SK-N-DZ (cell line): ENCODE data around the gene MTRF1L.
"Not testable (repeated sequence)": the region's sequence is repeated elsewhere in the genome, so short reads cannot be mapped to it uniquely, and the experiment has no call there.

Experiments
- DNase-seq: peaks from one replicate; pipeline ENCODE4 v3.0.0-alpha.2; 2015; ENCODE audit warnings: low spot score
- small RNA-seq, 2 experiments: library from RNA; depleted of rRNA; stranded (forward); fragments of <200 nt; gene quantifications; one replicate each; pipeline ENCODE3, GENCODE V24; 2014

MTRF1L gene

DNA sequence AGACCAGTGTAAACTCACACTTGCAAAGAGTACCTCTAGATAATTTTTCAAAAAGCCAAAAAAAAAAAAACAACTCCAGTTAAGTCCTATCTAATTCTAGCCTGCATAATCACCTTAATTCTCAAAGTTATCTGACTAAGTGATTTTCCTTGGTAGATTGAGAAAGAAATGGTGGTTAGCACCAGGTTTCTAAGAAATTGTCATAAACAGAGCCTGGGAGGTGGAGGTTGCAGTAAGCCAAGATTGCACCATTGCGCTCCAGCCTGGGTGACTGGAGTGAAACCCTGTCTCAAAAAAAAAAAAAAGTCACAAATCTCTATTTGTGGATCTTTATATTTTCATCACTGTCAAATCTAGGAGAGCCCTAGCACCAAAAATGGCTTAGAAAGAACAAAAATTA lies 28.6 kb downstream of the MTRF1L start:
- no peak for DNase-seq

DNA sequence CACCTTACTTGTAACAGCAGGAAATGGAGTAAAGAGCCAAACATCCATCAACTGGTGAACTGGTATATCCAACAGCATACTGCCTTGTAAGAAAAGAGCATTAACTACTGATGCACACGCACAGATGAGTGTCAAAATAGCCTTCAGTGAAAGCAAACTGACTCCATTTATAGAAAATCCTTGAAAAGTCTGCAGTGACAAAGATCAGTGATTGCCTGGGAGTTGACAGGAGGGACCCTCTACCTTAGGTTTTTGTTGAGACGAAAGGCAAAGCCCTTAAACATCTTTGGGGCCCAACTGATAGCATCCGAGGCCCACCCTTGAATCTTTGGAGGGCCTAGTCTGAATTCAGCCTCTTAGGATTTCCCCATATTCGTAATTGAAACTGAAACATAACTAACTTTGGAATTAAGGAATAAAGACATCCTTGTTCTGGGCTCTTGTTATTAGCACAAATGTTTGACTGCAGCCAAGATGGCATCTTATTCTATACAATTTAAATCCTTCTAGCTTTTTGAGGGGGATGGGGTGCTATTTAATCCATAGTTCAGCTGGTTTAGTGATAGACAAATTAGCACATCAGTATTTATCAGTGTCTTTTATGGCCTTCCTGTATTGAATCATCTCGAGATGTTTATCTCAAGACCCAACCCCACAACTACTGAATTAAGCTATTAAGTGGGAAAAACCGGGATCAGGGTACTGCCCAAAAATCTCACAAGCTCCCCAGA lies 32.7 kb downstream of the MTRF1L start:
- DNase-seq = no peak

DNA sequence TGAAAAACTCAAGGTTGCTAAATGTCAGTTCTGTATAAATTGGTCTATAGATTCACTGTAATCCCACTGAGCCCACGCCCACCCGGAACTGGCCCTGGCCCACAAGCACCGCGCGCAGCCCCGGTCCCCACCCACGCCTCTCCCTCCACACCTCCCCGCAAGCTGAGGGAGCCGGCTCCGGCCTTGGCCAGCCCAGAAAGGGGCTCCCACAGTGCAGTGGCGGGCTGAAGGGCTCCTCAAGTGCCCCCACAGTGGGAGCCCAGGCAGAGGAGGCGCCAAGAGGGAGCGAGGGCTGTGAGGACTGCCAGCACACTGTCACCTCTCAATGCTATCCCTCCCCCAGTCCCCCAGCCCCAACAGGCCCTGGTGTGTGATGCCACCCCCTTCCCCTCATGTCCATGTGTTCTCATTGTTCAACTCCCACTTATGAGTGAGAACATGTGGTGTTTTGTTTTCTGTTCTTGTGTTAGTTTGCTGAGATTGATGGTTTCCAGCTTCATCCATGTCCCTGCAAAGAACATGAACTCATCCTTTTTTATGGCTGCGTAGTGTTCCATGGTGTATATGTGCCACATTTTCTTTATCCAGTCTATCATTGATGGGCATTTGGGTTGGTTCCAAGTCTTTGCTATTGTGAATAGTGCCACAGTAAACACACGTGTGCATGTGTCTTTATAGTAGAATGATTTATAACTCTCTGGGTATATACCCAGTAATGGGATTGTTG lies 36.2 kb downstream of the MTRF1L start:
- DNase-seq = not testable (repeated sequence)

DNA sequence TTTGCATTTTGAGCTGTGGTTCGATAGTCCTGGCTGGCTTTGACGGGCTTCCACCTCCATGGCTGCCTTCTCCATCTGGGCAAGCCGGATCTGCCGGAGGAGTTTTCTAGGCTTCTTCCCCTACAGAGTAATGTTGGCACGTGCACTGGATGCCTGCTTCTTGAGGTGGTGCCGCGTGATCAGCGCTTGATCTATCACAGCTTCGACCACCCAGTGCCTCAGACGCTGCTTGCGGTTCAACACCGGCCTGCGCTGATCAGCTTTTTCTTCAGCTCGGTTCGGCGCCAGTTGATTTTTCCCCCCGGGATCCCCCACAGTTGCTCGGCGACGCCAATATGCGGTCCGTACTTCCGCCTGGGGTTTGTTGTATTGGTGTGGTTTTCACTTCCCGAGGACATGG lies 43.2 kb downstream of the MTRF1L start:
- no peak for DNase-seq

DNA sequence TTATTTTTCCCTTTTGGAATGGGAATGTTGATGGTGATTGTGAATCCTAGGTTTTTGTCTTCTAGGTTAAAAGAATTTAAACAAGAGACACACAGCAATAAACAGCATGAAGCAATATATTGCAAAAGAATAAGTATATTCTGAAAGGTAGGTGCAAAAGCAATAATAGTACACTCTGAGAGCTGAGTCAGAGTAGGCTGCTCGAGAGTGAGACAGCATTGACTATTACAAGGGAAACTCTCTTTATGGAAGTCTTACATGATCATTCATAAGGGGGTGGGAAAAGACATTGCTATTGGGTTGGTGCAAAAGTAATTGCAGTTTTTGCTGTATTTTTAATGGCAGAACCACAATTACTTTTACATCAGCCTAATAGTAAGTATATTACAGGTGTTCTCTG lies 44.7 kb downstream of the MTRF1L start:
- no peak for DNase-seq

DNA sequence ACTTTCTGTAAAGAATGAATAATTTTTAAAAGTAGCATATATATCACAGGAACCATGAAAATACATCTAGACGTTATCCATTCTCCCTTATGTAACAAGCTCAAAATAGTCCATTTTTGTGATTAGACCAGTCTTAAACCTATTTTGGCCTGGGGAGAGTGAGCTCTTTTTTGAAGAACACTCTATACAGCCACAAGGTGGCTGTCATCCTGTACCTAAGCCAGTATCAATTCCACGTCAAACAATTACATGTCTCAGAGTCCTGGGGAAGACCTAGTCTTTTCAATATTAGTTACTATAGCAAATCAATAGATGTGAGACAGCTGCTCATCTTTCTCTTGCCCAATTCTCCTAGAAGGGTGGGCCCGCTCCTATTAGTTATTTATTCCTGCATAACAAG lies 48.1 kb downstream of the MTRF1L start:
- no peak for DNase-seq

DNA sequence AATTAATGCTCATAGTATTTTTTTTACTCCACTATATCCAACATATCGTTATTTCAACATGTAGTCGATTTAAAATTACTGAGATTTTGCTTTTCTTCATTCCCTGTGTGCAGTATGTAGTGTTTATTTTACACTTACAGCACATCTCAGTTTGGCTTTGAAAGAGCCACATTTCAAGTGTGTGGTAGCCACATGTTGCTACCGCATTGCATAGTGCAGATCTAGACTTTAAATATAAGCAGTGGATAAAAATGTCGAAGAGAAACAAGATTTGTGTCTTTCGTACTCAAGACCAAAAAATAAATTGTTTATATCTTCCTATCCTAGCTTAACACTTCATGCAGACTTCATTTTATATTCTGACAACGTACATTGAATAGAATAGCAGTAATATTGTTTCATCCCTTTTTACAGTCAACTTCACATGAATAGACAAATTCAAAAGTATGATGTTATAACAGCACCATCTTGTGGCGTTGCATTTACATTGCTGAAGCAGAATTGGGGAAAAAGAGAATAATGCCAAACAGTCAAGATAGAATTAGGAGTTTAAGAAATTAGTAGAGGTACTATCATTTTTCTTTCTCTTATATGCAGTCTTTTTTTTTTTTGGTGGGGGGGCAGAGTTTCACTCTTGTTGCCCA lies 49.5 kb downstream of the MTRF1L start:
- peak; percentile 46 for DNase-seq

DNA sequence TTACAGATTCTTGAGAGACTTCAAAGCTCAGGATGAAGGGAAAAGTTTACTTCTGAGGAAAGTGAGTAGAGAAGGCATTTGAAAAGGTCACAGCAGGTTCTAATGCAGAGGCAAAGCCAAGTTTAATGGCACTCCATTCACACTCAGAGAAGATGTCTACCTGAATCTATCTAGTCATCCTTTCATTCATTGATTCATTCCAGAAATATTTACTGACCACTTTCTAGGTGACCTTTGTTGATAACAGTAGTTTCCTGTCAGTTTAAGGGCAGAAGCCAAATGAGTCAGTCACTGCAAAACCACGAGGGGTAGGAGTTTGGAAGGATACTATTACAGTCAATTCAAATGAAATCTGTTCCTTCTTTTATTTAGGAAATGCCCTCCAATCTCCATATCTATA lies 50.5 kb downstream of the MTRF1L start:
- DNase-seq = no peak

DNA sequence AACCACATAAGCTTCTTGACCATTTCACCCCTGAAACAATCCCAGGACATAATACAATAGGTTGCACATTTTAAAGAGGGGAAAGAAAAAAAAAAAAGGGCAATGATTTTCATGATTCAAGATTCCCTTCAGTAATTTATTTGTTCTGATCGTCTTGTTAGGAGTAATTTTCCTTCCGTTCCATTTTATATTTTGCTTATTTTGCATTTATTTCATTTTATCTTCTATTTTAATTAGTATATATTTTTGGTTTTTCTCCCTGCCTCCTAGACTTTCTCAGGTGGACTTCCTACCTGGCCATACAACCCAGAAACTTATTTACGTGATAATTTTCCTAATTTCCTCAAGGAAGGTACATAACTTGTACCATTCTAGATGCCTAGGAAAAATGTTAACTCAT lies 52.3 kb downstream of the MTRF1L start:
- DNase-seq = no peak

DNA sequence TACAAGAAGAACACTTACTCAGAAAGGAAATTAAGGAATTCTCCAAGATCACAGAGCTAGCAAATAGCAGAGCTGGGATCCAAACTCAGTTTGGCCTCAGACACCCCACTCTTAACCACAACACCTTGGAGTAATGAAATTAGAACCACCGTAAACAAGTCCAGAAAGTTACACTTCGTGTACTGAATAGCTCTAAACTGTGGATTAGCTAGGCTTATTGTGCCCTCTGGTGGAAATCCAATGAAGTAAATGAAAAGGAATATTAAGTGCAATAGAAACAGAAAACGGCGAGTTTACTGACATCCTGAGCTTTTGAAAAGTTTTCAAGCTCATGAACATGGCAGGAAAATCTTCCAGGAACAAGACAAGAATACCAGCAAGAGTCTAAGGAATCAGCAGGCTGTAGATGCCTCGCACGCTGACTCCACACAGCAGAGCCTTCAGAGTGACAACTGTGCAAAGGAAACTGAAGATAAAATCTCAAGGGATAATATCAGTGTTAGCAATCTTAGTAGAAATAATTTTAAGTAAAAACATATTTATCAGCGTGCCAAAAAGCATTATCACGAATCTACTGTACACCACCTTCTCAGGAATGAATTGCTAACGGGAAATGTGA lies 54.2 kb downstream of the MTRF1L start:
- DNase-seq = peak; percentile 53

DNA sequence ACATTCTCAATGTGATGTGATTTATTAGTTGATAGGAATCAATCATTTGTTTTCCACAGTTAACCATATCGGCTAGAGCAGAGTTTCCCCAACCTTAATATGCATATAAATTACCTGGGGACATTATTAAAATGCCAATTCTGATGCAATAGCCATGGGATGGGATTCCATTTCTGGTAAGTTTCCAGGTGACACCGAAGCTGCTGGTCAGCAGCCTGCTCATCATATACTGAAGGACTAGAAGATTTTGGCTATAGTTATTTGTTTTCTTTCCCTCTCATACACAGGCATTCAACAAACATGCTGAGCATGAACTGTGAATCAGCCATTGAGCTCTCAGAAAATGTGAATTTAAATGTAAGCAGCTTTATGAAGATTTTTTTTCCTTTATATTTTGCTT lies 55.5 kb downstream of the MTRF1L start:
- no peak for DNase-seq

DNA sequence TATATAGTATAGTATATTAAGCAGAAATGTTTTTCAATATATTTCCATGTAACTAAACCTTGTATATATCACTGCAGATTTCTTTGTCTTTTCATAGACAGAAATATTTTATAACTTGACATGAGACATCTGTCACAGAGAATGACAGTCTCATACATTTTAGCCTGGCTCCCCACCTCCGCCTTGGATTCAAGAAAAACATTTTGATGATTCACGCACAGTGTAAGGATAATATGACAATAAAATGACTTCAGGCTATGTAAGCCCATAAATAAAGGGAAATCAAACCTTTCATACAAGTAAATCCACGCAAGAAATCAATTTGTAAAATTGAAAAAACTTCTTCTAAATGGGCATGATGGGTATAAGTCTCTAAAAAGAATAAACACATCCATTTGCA lies 56.0 kb downstream of the MTRF1L start:
- no peak for DNase-seq

DNA sequence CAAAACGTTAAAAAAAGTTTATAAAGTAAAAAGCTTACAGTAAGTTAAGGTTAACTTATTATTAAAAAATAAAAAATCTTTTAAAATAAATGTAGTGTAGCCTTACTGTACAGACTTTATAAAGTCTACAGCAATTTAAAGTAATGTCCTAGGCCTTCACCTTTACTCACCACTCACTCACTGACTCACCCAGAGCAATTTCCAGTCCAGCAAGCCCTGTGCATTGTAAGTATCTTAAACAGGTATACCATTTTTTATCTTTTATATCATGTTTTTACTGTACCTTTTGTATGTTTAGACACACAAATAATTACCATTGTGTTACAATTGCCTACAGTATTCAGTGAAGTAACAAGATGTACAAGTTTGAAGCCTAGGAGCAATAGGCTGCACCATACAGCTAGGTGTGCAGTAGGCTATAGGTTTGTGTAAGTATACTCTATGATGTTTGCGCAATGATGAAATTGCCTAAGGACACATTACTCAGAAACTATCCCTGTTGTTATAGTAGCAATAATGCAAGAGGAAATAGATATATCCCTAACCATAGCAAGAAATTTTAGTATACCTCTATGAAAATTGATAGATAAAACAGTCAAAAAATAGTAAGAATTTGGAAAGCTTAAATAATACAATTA lies 59.1 kb downstream of the MTRF1L start:
- DNase-seq = no peak

DNA sequence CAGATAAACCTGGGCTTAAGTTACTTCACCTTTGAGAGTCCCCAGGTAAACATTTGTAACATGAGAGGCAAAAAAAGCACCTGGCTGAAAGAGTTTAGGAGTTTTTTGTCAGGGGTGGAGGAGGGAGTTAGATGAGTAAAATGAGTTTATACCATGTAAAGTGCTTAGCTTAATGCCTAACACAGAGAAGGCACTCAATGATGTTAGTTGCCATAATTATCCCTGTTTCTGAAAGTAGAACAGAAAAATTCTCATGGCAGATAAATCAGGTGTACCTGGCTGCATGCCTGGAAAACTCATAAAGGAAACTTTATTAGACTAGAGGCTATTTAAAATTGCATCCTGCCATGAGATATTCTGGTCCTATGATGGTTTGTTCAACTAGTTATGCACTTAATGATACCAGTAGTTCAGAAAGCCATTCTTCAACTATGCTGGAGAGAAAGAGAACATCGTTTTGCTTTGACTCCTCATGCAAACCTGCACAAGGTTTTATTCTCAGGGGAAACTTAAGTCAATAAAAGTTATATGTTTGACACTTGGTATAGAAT lies 60.1 kb downstream of the MTRF1L start:
- no peak for DNase-seq

DNA sequence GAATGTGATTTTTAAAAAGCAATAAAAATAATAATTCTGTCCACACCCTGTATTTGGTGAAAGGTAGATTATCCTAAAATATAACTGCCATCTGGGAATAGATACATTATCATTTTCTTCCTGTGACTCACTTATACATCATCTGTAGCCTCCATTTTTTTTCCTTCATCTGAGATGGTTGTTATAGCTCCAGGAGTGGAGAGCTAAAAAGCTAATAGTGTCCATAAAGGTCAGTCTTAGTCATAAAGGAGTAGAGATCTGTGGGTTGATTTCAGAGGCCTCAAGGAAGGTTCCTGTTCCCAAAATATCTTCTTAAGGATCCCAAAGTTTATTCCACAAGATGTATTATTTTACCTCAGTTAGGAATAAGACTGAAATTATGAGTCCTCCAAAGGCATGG lies 60.8 kb downstream of the MTRF1L start:
- no peak for DNase-seq

Small RNA genes lying within 50 kb of the gene (small RNA-seq; reads per million reads assigned to genes)
- gene AL080276.1 = 0 reads per million in 2 experiments
